Ishikawa (cell line): ENCODE results near the gene MRPL14.

Source experiments
- CEBPB ChIP-seq: IDR thresholded peaks from 2 replicates; pipeline ENCODE4 v1.6.1; 2012
- EGR1 ChIP-seq: IDR thresholded peaks from 2 replicates; pipeline ENCODE4 v1.6.1; 2012
- EP300 ChIP-seq: IDR thresholded peaks from 2 replicates; pipeline ENCODE4 v1.6.1; 2012; ENCODE audit warnings: borderline replicate concordance
- TAF1 ChIP-seq: IDR thresholded peaks from 2 replicates; pipeline ENCODE4 v1.6.1; 2012; ENCODE audit warnings: low read depth, mild to moderate bottlenecking
- YY1 ChIP-seq: IDR thresholded peaks from 2 replicates; pipeline ENCODE4 v1.6.1; 2012; ENCODE audit warnings: low read depth

DNA sequence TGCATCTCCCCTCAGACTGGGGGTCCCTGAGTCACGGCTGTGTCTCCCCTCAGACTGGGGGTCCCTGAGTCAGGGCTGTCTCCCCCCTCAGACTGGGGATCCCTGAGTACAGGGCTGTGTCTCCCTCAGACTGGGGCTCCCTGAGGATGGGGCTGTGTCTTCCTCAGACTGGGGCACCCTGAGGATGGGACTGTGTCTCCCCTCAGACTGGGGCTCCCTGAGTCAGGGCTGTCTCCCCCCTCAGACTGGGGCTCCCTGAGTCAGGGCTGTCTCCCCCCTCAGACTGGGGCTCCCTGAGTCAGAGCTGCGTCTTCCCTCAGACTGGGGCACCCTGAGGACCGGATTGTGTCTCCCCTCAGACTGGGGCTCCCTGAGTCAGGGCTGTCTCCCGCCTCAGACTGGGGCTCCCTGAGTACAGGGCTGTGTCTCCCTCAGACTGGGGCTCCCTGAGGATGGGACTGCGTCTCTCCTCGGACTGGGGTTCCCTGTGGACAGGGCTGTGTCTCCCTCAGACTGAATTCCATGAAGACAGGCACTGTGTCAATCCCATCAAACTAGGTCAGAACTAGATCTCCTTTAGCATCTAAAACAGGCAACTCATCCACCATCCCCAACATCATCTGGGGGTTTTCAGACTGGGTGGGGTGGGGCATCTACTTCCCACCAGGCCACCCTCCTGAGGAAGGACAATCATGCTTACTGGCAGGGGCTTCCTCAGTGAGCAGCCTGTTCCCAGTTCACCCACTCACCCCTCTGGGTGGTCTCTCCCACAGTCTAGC, 60.7 kb downstream of the MRPL14 start:
- TF ChIP-seq TAF1 (no peak), EP300 (no peak), EGR1 (no peak), CEBPB (no peak), YY1 (no peak)
